ENCODE measurements around the gene FMN1. TPM values are rescaled to one million over a fixed set of nuclear protein-coding genes. Genes with fewer than 3 reads are reported as not detected.

FMN1 gene
- polyA plus RNA-seq, 1 donor from 2014 or later, result 0.40 TPM

DNA sequence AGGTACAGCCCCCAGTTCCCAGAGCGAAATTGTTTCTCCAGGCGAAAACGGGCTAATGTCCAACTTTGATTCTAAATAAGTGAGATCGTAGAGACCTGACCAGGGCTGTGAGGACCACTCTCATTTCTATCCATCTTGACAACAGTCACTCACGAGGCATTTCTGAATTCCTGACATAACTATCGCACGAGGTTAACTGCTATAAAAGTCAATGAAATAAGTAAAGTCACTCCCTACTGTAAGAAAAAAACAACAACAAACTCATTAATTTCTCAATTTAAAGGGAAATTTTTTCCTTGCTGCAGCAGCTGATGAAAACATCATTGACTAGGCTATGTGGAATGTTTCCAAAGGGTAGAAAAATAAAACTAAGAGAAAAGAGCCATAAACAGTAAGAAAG lies 407.6 kb downstream of the FMN1 start:
- no peak overlapping the region for H2AFZ ChIP-seq (ENCODE audit: low read depth, low read length)
- H3K9me3 ChIP-seq (ENCODE audit: low read length), result no peaks in the 10 kb centered on the region
- TF ChIP-seq POLR2AphosphoS5 (IDR thresholded peaks at IDR 0.05) (no peak), TAF1 (IDR thresholded peaks at IDR 0.05; ENCODE audit: low read depth) (no peak), SMC3 (conservative IDR thresholded peaks at IDR 0.05; ENCODE audit: poor library complexity) (no peak), EP300 (conservative IDR thresholded peaks at IDR 0.05; ENCODE audit: poor library complexity, severe bottlenecking) (no peak), MXI1 (conservative IDR thresholded peaks at IDR 0.05; ENCODE audit: poor library complexity, severe bottlenecking) (no peak), EZH2 (IDR thresholded peaks at IDR 0.05; ENCODE audit: borderline replicate concordance, insufficient read depth, low read length, poor library complexity, severe bottlenecking) (no peak), CTCF (IDR thresholded peaks at IDR 0.05; ENCODE audit: poor library complexity, severe bottlenecking) (no peak), RAD21 (conservative IDR thresholded peaks at IDR 0.05) (no peak)
- TF ChIP-seq, protein P1, sequence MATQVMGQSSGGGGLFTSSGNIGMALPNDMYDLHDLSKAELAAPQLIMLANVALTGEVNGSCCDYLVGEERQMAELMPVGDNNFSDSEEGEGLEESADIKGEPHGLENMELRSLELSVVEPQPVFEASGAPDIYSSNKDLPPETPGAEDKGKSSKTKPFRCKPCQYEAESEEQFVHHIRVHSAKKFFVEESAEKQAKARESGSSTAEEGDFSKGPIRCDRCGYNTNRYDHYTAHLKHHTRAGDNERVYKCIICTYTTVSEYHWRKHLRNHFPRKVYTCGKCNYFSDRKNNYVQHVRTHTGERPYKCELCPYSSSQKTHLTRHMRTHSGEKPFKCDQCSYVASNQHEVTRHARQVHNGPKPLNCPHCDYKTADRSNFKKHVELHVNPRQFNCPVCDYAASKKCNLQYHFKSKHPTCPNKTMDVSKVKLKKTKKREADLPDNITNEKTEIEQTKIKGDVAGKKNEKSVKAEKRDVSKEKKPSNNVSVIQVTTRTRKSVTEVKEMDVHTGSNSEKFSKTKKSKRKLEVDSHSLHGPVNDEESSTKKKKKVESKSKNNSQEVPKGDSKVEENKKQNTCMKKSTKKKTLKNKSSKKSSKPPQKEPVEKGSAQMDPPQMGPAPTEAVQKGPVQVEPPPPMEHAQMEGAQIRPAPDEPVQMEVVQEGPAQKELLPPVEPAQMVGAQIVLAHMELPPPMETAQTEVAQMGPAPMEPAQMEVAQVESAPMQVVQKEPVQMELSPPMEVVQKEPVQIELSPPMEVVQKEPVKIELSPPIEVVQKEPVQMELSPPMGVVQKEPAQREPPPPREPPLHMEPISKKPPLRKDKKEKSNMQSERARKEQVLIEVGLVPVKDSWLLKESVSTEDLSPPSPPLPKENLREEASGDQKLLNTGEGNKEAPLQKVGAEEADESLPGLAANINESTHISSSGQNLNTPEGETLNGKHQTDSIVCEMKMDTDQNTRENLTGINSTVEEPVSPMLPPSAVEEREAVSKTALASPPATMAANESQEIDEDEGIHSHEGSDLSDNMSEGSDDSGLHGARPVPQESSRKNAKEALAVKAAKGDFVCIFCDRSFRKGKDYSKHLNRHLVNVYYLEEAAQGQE (IDR thresholded peaks at IDR 0.05; ENCODE audit: borderline replicate concordance), result no peak
- no peaks in the 10 kb centered on the region for H3K79me2 ChIP-seq (replicated peaks; ENCODE audit: insufficient read depth, low read length)
- no peak overlapping the region for H3K9ac ChIP-seq (ENCODE audit: low read length)
- H4K20me1 ChIP-seq (ENCODE audit: insufficient read depth), result no peaks in the 10 kb centered on the region
- no peak overlapping the region for H3K4me3 ChIP-seq (ENCODE audit: low read length)
- no peak overlapping the region for H3K4me2 ChIP-seq (ENCODE audit: low read length)
- no peak overlapping the region for H3K27ac ChIP-seq (ENCODE audit: low read length)
- H3K27me3 ChIP-seq (ENCODE audit: insufficient read depth, low read depth, low read length), result no peaks in the 10 kb centered on the region
- H3K36me3 ChIP-seq (ENCODE audit: insufficient read depth, low read length), result no peaks in the 10 kb centered on the region
- H3K9me2 ChIP-seq (ENCODE audit: insufficient read depth, low read length), result no peaks in the 10 kb centered on the region
- no peaks in the 10 kb centered on the region for H3F3A ChIP-seq (ENCODE audit: insufficient read depth, low read length, poor library complexity, severe bottlenecking)

DNA sequence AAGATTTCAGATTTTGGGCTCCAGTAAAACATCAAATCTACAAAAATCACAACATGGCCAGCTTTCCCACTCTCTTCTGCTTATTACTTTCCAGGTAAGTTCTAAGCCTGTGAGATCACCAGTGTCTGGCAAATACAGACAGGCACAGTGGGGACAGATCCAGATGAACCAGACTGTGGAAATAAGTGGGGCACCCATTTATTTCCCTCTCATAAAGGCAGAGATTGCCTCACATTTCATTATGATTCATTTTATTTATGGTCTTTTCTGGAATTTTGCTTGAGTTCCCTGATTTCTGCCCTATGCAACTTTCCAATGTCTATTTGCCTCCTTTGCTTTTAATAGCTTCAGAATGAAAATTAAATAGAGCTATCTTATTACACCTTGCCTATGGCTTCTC lies 409.9 kb downstream of the FMN1 start:
- Histone ChIP-seq H3K4me3 (ENCODE audit: low read length) (no peak overlapping the region), H3K36me3 (ENCODE audit: insufficient read depth, low read length) (no peaks in the 10 kb centered on the region), H2AFZ (ENCODE audit: low read depth, low read length) (no peak overlapping the region), H3K27me3 (ENCODE audit: insufficient read depth, low read depth, low read length) (no peaks in the 10 kb centered on the region), H3F3A (ENCODE audit: insufficient read depth, low read length, poor library complexity, severe bottlenecking) (no peaks in the 10 kb centered on the region), H3K9ac (ENCODE audit: low read length) (no peak overlapping the region), H3K9me2 (ENCODE audit: insufficient read depth, low read length) (no peaks in the 10 kb centered on the region), H3K79me2 (replicated peaks; ENCODE audit: insufficient read depth, low read length) (no peaks in the 10 kb centered on the region), H3K27ac (ENCODE audit: low read length) (no peak overlapping the region), H3K9me3 (ENCODE audit: low read length) (no peaks in the 10 kb centered on the region), H4K20me1 (ENCODE audit: insufficient read depth) (no peaks in the 10 kb centered on the region), H3K4me2 (ENCODE audit: low read length) (no peak overlapping the region)
- no peak for TF ChIP-seq SMC3 (conservative IDR thresholded peaks at IDR 0.05; ENCODE audit: poor library complexity)
- no peak for TF ChIP-seq RAD21 (conservative IDR thresholded peaks at IDR 0.05)
- no peak for TF ChIP-seq MXI1 (conservative IDR thresholded peaks at IDR 0.05; ENCODE audit: poor library complexity, severe bottlenecking)
- TF ChIP-seq POLR2AphosphoS5 (IDR thresholded peaks at IDR 0.05), result no peak
- no peak for TF ChIP-seq EP300 (conservative IDR thresholded peaks at IDR 0.05; ENCODE audit: poor library complexity, severe bottlenecking)
- no peak for TF ChIP-seq TAF1 (IDR thresholded peaks at IDR 0.05; ENCODE audit: low read depth)
- no peak for TF ChIP-seq EZH2 (IDR thresholded peaks at IDR 0.05; ENCODE audit: borderline replicate concordance, insufficient read depth, low read length, poor library complexity, severe bottlenecking)
